WTC11 (cell line): Measurements from ENCODE around the gene MIEF1. TPM values are rescaled to one million over a fixed set of nuclear protein-coding genes. Genes with fewer than 3 reads are reported as not detected.

Source experiments
- ATAC-seq: fragments of 200-7000 bp; cut with Tn5 transposase; 2 replicates; pipeline ENCODE4 v1.10.0; 2021; ENCODE audit warnings: mild to moderate bottlenecking, moderate library complexity
- CTCF ChIA-PET: fragments of 300-600 bp; sonication (Branson Sonifier 250); formaldehyde crosslinking; loops from one replicate; lab custom pipeline; 2021; ENCODE audit warnings: antibody characterized with exemption; lab: Charles Lee
- POLR2A ChIA-PET: fragments of 350-600 bp; sonication (Branson Sonifier 250); formaldehyde crosslinking; loops from one replicate; lab custom pipeline; 2021; ENCODE audit warnings: antibody characterized with exemption; lab: Charles Lee
- DNase-seq: peaks from one replicate; pipeline ENCODE4 v3.0.0; 2021; ENCODE audit warnings: low spot score
- H3K27ac Mint-ChIP-seq: 2 replicates; pipeline ENCODE4 v1.8.0; 2021; ENCODE audit warnings: mixed read lengths
- H3K27me3 Mint-ChIP-seq: 2 replicates; pipeline ENCODE4 v1.8.0; 2021; ENCODE audit warnings: low read depth, mild to moderate bottlenecking, moderate library complexity, mixed read lengths
- H3K36me3 Mint-ChIP-seq: 2 replicates; pipeline ENCODE4 v1.8.0; 2021; ENCODE audit warnings: mixed read lengths
- H3K4me1 Mint-ChIP-seq: 2 replicates; pipeline ENCODE4 v1.8.0; 2022; ENCODE audit warnings: mixed read lengths
- H3K4me3 Mint-ChIP-seq: 2 replicates; pipeline ENCODE4 v1.8.0; 2021; ENCODE audit warnings: mild to moderate bottlenecking, moderate library complexity, mixed read lengths
- H3K9me3 Mint-ChIP-seq: 2 replicates; pipeline ENCODE4 v1.8.0; 2021; ENCODE audit warnings: mixed read lengths
- AR ChIP-seq: fragments of 250-450 bp; sonication (Bioruptor Pico); IDR thresholded peaks from 2 replicates; pipeline ENCODE4 v1.9.0; 2021; ENCODE audit warnings: mild to moderate bottlenecking
- ATF2 ChIP-seq: sonication (generic); formaldehyde crosslinking; IDR thresholded peaks from 2 replicates; pipeline ENCODE4 v1.8.1; 2022; ENCODE audit warnings: low read depth, missing genetic modification reagents, borderline replicate concordance
- ATF6 ChIP-seq: sonication (generic); formaldehyde crosslinking; IDR thresholded peaks from 2 replicates; pipeline ENCODE4 v1.8.1; 2023; ENCODE audit warnings: mild to moderate bottlenecking, missing genetic modification reagents
- CREM ChIP-seq: sonication (generic); formaldehyde crosslinking; IDR thresholded peaks from 2 replicates; pipeline ENCODE4 v1.8.1; 2022; ENCODE audit warnings: mild to moderate bottlenecking, missing genetic modification reagents, moderate library complexity
- FOXK1 ChIP-seq: sonication (generic); formaldehyde crosslinking; IDR thresholded peaks from 2 replicates; pipeline ENCODE4 v1.8.0; 2022; ENCODE audit warnings: mild to moderate bottlenecking, moderate library complexity, missing genetic modification reagents
- GRHL2 ChIP-seq: fragments of 250-450 bp; sonication (Bioruptor Pico); IDR thresholded peaks from 2 replicates; pipeline ENCODE4 v1.8.0; 2022; ENCODE audit warnings: mild to moderate bottlenecking, moderate library complexity; ENCODE audit not compliant: insufficient replicate concordance, severe bottlenecking
- HMGA2 ChIP-seq: fragments of 250-450 bp; sonication (Bioruptor Pico); IDR thresholded peaks from 2 replicates; pipeline ENCODE4 v1.4.0; 2021; ENCODE audit warnings: mild to moderate bottlenecking, moderate library complexity
- IRF2 ChIP-seq: sonication (generic); formaldehyde crosslinking; IDR thresholded peaks from 2 replicates; pipeline ENCODE4 v1.8.0; 2022; ENCODE audit warnings: low read depth, missing genetic modification reagents, borderline replicate concordance
- KAT7 ChIP-seq: sonication (generic); formaldehyde crosslinking; IDR thresholded peaks from 2 replicates; pipeline ENCODE4 v1.8.1; 2023; ENCODE audit warnings: missing genetic modification reagents, mild to moderate bottlenecking, borderline replicate concordance
- NFE2L1 ChIP-seq: sonication (generic); formaldehyde crosslinking; IDR thresholded peaks from 2 replicates; pipeline ENCODE4 v1.8.1; 2023; ENCODE audit warnings: missing genetic modification reagents
- NFYB ChIP-seq: sonication (generic); formaldehyde crosslinking; conservative IDR thresholded peaks from 2 replicates; pipeline ENCODE4 v1.8.0; 2022; ENCODE audit warnings: low read depth, missing genetic modification reagents
- PREB ChIP-seq: sonication (generic); formaldehyde crosslinking; IDR thresholded peaks from 2 replicates; pipeline ENCODE4 v1.8.1; 2022; ENCODE audit warnings: mild to moderate bottlenecking, missing genetic modification reagents, moderate library complexity, borderline replicate concordance
- SP1 ChIP-seq: sonication (generic); formaldehyde crosslinking; conservative IDR thresholded peaks from 2 replicates; pipeline ENCODE4 v1.8.1; 2022; ENCODE audit warnings: missing genetic modification reagents
- STAT6 ChIP-seq: sonication (generic); formaldehyde crosslinking; conservative IDR thresholded peaks from 2 replicates; pipeline ENCODE4 v1.8.1; 2023; ENCODE audit warnings: mild to moderate bottlenecking, low read depth, missing genetic modification reagents, moderate library complexity
- USF1 ChIP-seq: sonication (generic); formaldehyde crosslinking; IDR thresholded peaks from 2 replicates; pipeline ENCODE4 v1.8.0; 2022; ENCODE audit warnings: mild to moderate bottlenecking, missing genetic modification reagents
- ZNF532 ChIP-seq: fragments of 250-450 bp; sonication (Bioruptor Pico); IDR thresholded peaks from 2 replicates; pipeline ENCODE4 v1.9.0; 2021; ENCODE audit warnings: mild to moderate bottlenecking, borderline replicate concordance
- ZNF671 ChIP-seq: fragments of 250-450 bp; sonication (Bioruptor Pico); IDR thresholded peaks from 2 replicates; pipeline ENCODE4 v1.8.0; 2021; ENCODE audit warnings: mild to moderate bottlenecking
- total RNA-seq: library from RNA; stranded (reverse); gene quantifications from 3 replicates; pipeline ENCODE4 v1.2.3, GENCODE V29; 2021

The MIEF1 gene
- total RNA-seq, 1 experiment from 2014 or later, result 38.7 TPM

GRCh38 chr22:39554151-39554550 is 52.1 kb downstream of the MIEF1 start (continued):
- no peak for TF ChIP-seq HMGA2 (CRISPR knock-in tag)
- no peak for TF ChIP-seq STAT6
- no peak for TF ChIP-seq ZNF532 (CRISPR knock-in tag)
- no peak for TF ChIP-seq GRHL2
- no peak for TF ChIP-seq FOXK1 (CRISPR knock-in tag)
- TF ChIP-seq USF1 (CRISPR knock-in tag), result no peak
- no peak for TF ChIP-seq PREB

GRCh38 chr22:39556970-39557841 is 55.1 kb downstream of the MIEF1 start:
- Mint-ChIP-seq H3K4me3 (peak overlapping the region; percentile 64), H3K9me3 (no peaks in the 10 kb centered on the region), H3K4me1 (peaks cover 7% of the 10 kb centered on the region), H3K27ac (no peak overlapping the region), H3K36me3 (no peaks in the 10 kb centered on the region), H3K27me3 (peaks cover 59% of the 10 kb centered on the region)
- ATAC-seq, result peak; percentile 10; the same call in 1 of the 2 replicates
- ChIA-PET CTCF (interaction anchor here (0.5 to 1.3 kb wide), 6 partner anchors 9 to 98 kb away, joined by 3 to 5 read pairs (median 3); no protein-coding TSS in a partner anchor), POLR2A (no interaction called here)
- DNase-seq, result no peak
- TF ChIP-seq NFE2L1 (CRISPR knock-in tag) (no peak), ATF6 (no peak), CREM (CRISPR knock-in tag) (no peak), IRF2 (CRISPR knock-in tag) (no peak), PREB (no peak), ATF2 (CRISPR knock-in tag) (no peak), HMGA2 (CRISPR knock-in tag) (no peak), AR (CRISPR knock-in tag) (no peak), KAT7 (CRISPR knock-in tag) (no peak), NFYB (CRISPR knock-in tag) (no peak), SP1 (no peak), ZNF671 (CRISPR knock-in tag) (no peak)
